Measurements from ENCODE around the gene STRIP2. TPM values are rescaled to one million over a fixed set of nuclear protein-coding genes. Genes with fewer than 3 reads are reported as not detected.

STRIP2 gene
- total RNA-seq, 1 experiment from 2014 or later: 9.9 TPM

DNA sequence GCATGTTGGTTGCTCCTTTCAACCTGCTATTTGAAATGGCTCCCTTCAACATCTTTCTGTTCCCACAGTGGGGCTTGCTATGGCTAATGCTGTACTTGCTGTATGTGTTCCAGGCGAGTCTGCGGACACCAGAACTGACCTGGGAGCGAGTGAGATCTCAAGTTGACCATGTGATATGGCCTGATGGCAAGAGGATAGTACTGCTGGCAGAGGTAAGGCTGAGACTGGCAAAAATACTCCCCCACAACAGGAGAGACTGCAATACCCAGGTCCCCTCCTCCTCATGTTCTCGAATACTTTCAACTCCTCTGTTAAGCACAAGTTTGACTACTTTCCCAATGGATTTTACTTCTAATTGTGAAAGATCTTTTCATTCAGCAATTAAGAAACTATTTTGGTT, 11.5 kb upstream of the STRIP2 start:
- H2AFZ ChIP-seq (ENCODE audit: low read length): no peak overlapping the region
- no peak overlapping the region for H3T11ph ChIP-seq (ENCODE audit: low read length)
- no peaks in the 10 kb centered on the region for H4K20me1 ChIP-seq (ENCODE audit: control insufficient read depth, insufficient read depth, insufficient read length)
- no peaks in the 10 kb centered on the region; the same call in 1 of the 2 replicates for H3K79me2 ChIP-seq (ENCODE audit: insufficient read depth, low read length)
- H3K79me1 ChIP-seq (ENCODE audit: insufficient read depth, low read depth, low read length, poor library complexity, severe bottlenecking): no peaks in the 10 kb centered on the region
- no peaks in the 10 kb centered on the region for H3K4me1 ChIP-seq (ENCODE audit: insufficient read depth, low read length)
- H3K27ac ChIP-seq (ENCODE audit: insufficient read length, low read depth, low read length): no peak overlapping the region
- H2BK5ac ChIP-seq (ENCODE audit: insufficient read length, low read length): no peak overlapping the region
- no peak overlapping the region for H2BK15ac ChIP-seq (ENCODE audit: low read depth, low read length)
- H3K23ac ChIP-seq (ENCODE audit: insufficient read length, low read depth, low read length): no peak overlapping the region
- no CpG with 5 or more reads among the region's 4 CpGs for WGBS (ENCODE audit: extremely low coverage, insufficient read length, low lambda C conversion rate)
- Mint-ChIP-seq H3K27me3 (ENCODE audit: low read depth) (no peaks in the 10 kb centered on the region), H3K36me3 (ENCODE audit: insufficient read depth in 1 of 3, low read depth in 3 of 3) (peaks cover 6 to 27% (median 14%) of the 10 kb centered on the region in 3 experiments; a peak in 6 of 7 replicates), H3K4me1 (no peaks in the 10 kb centered on the region), H3K27ac (no peak overlapping the region), H3K9me3 (no peaks in the 10 kb centered on the region), H3K4me3 (no peak overlapping the region)
- TF ChIP-seq, protein P1, sequence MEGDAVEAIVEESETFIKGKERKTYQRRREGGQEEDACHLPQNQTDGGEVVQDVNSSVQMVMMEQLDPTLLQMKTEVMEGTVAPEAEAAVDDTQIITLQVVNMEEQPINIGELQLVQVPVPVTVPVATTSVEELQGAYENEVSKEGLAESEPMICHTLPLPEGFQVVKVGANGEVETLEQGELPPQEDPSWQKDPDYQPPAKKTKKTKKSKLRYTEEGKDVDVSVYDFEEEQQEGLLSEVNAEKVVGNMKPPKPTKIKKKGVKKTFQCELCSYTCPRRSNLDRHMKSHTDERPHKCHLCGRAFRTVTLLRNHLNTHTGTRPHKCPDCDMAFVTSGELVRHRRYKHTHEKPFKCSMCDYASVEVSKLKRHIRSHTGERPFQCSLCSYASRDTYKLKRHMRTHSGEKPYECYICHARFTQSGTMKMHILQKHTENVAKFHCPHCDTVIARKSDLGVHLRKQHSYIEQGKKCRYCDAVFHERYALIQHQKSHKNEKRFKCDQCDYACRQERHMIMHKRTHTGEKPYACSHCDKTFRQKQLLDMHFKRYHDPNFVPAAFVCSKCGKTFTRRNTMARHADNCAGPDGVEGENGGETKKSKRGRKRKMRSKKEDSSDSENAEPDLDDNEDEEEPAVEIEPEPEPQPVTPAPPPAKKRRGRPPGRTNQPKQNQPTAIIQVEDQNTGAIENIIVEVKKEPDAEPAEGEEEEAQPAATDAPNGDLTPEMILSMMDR (conservative IDR thresholded peaks at IDR 0.05): no peak
- H2AK5ac ChIP-seq (ENCODE audit: insufficient read length, low read length): no peak overlapping the region
- H2BK20ac ChIP-seq (ENCODE audit: low read depth, low read length, poor library complexity, severe bottlenecking): no peak overlapping the region
- H3K14ac ChIP-seq (ENCODE audit: insufficient read depth, low read length): no peak overlapping the region
- no peak overlapping the region for H3K18ac ChIP-seq (ENCODE audit: insufficient read length, low read depth, low read length)
- no peak overlapping the region for H4K5ac ChIP-seq (ENCODE audit: insufficient read length, low read depth, low read length)
- no peak overlapping the region for H3K9ac ChIP-seq (ENCODE audit: extremely low read depth, insufficient read length, low read length)
- no peaks in the 10 kb centered on the region for H3K9me3 ChIP-seq (ENCODE audit: control insufficient read depth, low read depth, low read length)
- H4K91ac ChIP-seq (ENCODE audit: insufficient read length, low read depth, low read length): no peak overlapping the region
- no peak overlapping the region for H3K56ac ChIP-seq (ENCODE audit: insufficient read length, low read depth, low read length)
- DNase-seq: no peak
- no peak overlapping the region for H3K4me2 ChIP-seq (ENCODE audit: insufficient read depth, insufficient read length, low read length)
- no peaks in the 10 kb centered on the region for H3K27me3 ChIP-seq (ENCODE audit: insufficient read depth, low read length)
- H4K8ac ChIP-seq (replicated peaks; ENCODE audit: insufficient read length, low read depth, low read length): no peak overlapping the region
- H2BK120ac ChIP-seq (ENCODE audit: low read depth, low read length, poor library complexity, severe bottlenecking): no peak overlapping the region
- no peak overlapping the region for H2BK12ac ChIP-seq (ENCODE audit: insufficient read length, low read depth, low read length)
- no peaks in the 10 kb centered on the region for H3K23me2 ChIP-seq (ENCODE audit: insufficient read length, low read depth, low read length, poor library complexity, severe bottlenecking)
- no peak overlapping the region for H3K4ac ChIP-seq (ENCODE audit: low read depth, low read length)
